ENCODE data around the gene KLHDC8A. TPM values are rescaled to one million over a fixed set of nuclear protein-coding genes. Genes with fewer than 3 reads are reported as not detected.

The KLHDC8A gene
- polyA plus RNA-seq, 1 donor (not counting 4 experiments of a cell fraction or from before 2014, with no cell fraction given): not detected

DNA sequence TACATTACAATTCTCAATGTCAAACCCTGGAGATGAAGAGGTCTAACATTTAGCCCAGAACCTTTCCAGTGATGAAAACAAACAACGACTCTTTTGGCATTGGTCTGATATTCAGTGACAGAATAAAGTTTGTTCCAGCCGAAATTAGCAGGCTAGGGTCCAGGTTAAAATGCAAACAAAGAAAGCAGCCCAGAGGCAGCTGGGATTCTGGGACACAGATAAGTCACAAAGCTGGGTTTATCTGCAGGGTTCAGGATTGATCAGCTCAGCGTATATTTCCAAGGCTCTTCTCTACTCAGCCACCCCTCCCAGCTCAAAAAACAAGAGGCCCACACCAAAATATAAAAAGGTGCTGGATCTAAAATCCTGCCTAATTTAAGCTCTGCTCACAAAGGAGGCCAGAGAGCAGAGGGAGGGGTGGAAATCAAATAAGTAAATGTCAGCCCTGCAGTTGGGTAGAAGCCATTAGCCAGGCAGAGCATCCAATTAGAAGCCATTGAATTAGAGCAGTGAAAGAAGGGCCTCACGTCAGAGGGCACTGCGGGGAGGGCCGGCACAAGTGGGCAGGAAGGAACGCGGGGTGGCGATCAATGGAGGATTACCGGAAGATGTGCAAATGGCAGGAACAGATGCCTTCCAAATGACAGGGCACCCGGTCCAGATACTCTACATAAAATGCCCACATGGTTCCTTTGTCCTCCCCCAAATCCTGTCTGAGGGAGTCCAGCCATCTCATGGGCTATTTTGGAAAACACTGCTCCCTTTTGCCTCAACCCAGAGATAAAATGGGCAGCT lies 3.2 kb upstream of the KLHDC8A start:
- TF ChIP-seq EZH2 (IDR thresholded peaks at IDR 0.05; ENCODE audit: low read length): no peak
- TF ChIP-seq, protein P1, sequence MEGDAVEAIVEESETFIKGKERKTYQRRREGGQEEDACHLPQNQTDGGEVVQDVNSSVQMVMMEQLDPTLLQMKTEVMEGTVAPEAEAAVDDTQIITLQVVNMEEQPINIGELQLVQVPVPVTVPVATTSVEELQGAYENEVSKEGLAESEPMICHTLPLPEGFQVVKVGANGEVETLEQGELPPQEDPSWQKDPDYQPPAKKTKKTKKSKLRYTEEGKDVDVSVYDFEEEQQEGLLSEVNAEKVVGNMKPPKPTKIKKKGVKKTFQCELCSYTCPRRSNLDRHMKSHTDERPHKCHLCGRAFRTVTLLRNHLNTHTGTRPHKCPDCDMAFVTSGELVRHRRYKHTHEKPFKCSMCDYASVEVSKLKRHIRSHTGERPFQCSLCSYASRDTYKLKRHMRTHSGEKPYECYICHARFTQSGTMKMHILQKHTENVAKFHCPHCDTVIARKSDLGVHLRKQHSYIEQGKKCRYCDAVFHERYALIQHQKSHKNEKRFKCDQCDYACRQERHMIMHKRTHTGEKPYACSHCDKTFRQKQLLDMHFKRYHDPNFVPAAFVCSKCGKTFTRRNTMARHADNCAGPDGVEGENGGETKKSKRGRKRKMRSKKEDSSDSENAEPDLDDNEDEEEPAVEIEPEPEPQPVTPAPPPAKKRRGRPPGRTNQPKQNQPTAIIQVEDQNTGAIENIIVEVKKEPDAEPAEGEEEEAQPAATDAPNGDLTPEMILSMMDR (optimal IDR thresholded peaks at IDR 0.05 in 1 of 3, IDR thresholded peaks at IDR 0.05 in 1 of 3, conservative IDR thresholded peaks at IDR 0.05 in 1 of 3; ENCODE audit: extremely low read depth in 1 of 3, insufficient read depth in 2 of 3, low read length in 3 of 3): no peak
- DNase-seq (ENCODE audit: low read depth, low spot score) (no peak), FAIRE-seq (no peak)
- H3K4me1 ChIP-seq (ENCODE audit: control insufficient read depth, extremely low read depth, insufficient read depth, low read length): no peaks in the 10 kb centered on the region
- no peak overlapping the region for H2AFZ ChIP-seq (ENCODE audit: control insufficient read depth, low read length)
- no peaks in the 10 kb centered on the region for H3K9me3 ChIP-seq (ENCODE audit: control insufficient read depth, low read depth, low read length)
- dilution Hi-C loops (cut with MboI; ENCODE audit: extremely low pct_ligation_motif_present, low sequenced_read_pairs): no loop called here
- no peak overlapping the region for H3K4me3 ChIP-seq (ENCODE audit: control insufficient read depth in 2 of 3, extremely low read depth in 1 of 3, insufficient read depth in 2 of 3, low read depth in 1 of 3, low read length in 3 of 3)
- H4K20me1 ChIP-seq (ENCODE audit: control insufficient read depth, extremely low read depth, insufficient read depth, low read length): no peaks in the 10 kb centered on the region
- H3K4me2 ChIP-seq (ENCODE audit: control insufficient read depth, extremely low read depth, insufficient read depth, low read depth, low read length): no peak overlapping the region
- no peak overlapping the region for H3K27ac ChIP-seq (ENCODE audit: control insufficient read depth, insufficient read depth, low read length)
- no peaks in the 10 kb centered on the region for H3K79me2 ChIP-seq (ENCODE audit: control insufficient read depth, insufficient read depth, low read length)
- no peak overlapping the region for H3K9ac ChIP-seq (ENCODE audit: control insufficient read depth, extremely low read depth, insufficient read depth, low read length)
- H3K9me1 ChIP-seq (ENCODE audit: control insufficient read depth, extremely low read depth, insufficient read depth, low read length): no peaks in the 10 kb centered on the region
- H3K27me3 ChIP-seq (ENCODE audit: control insufficient read depth, extremely low read depth, insufficient read depth, low read length): peaks cover 12% of the 10 kb centered on the region
- no peaks in the 10 kb centered on the region for H3K36me3 ChIP-seq (ENCODE audit: control insufficient read depth in 2 of 2, extremely low read depth in 1 of 2, insufficient read depth in 2 of 2, low read length in 2 of 2)

DNA sequence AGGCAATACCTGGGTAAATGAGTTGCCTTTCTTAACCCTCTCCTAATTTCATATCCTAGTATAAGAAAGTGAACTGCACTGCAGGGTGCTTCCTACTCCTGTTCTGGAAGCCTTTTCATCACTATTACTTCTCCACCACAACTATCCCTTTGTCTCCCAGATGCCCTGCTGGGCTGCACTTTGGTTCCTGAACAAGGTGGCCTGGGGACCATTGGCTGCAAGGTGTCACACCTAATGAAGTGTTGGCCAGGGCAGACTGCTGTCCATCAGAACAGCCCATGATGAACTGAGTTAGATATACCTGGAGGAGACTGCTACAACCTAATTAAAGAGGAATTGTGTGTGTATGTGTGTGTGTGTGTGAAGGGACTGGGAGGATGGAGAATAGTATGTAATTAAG lies 1.9 kb upstream of the KLHDC8A start:
- Histone ChIP-seq H3K4me1 (ENCODE audit: control insufficient read depth, extremely low read depth, insufficient read depth, low read length) (no peaks in the 10 kb centered on the region), H3K27me3 (ENCODE audit: control insufficient read depth, extremely low read depth, insufficient read depth, low read length) (peaks cover 12% of the 10 kb centered on the region), H4K20me1 (ENCODE audit: control insufficient read depth, extremely low read depth, insufficient read depth, low read length) (no peaks in the 10 kb centered on the region), H3K9ac (ENCODE audit: control insufficient read depth, extremely low read depth, insufficient read depth, low read length) (no peak overlapping the region), H2AFZ (ENCODE audit: control insufficient read depth, low read length) (no peak overlapping the region), H3K4me2 (ENCODE audit: control insufficient read depth, extremely low read depth, insufficient read depth, low read depth, low read length) (no peak overlapping the region), H3K9me1 (ENCODE audit: control insufficient read depth, extremely low read depth, insufficient read depth, low read length) (no peaks in the 10 kb centered on the region), H3K4me3 (ENCODE audit: control insufficient read depth in 2 of 3, extremely low read depth in 1 of 3, insufficient read depth in 2 of 3, low read depth in 1 of 3, low read length in 3 of 3) (no peak overlapping the region), H3K27ac (ENCODE audit: control insufficient read depth, insufficient read depth, low read length) (no peak overlapping the region), H3K36me3 (ENCODE audit: control insufficient read depth in 2 of 2, extremely low read depth in 1 of 2, insufficient read depth in 2 of 2, low read length in 2 of 2) (no peaks in the 10 kb centered on the region), H3K79me2 (ENCODE audit: control insufficient read depth, insufficient read depth, low read length) (no peaks in the 10 kb centered on the region), H3K9me3 (ENCODE audit: control insufficient read depth, low read depth, low read length) (no peaks in the 10 kb centered on the region)
- dilution Hi-C loops (cut with MboI; ENCODE audit: extremely low pct_ligation_motif_present, low sequenced_read_pairs): no loop called here
- FAIRE-seq: no peak
- DNase-seq (ENCODE audit: low read depth, low spot score): no peak
- TF ChIP-seq EZH2 (IDR thresholded peaks at IDR 0.05; ENCODE audit: low read length): no peak
- TF ChIP-seq, protein P1 (optimal IDR thresholded peaks at IDR 0.05 in 1 of 3, IDR thresholded peaks at IDR 0.05 in 1 of 3, conservative IDR thresholded peaks at IDR 0.05 in 1 of 3; ENCODE audit: extremely low read depth in 1 of 3, insufficient read depth in 2 of 3, low read length in 3 of 3): no peak

Measured in keratinocyte (primary cell).